AG09309 (cell line): Measurements from ENCODE around the gene THSD7A.

Source experiments
- DNase-seq: peaks from one replicate; pipeline ENCODE4 v3.0.0-alpha.2; 2010; ENCODE audit warnings: low read depth
- H3K4me3 ChIP-seq: 2 replicates; pipeline ENCODE4 v1.5.1; 2011; ENCODE audit warnings: mild to moderate bottlenecking, low read depth, low read length, moderate library complexity; ENCODE audit not compliant: control insufficient read depth
- CTCF ChIP-seq: IDR thresholded peaks from 2 replicates; pipeline ENCODE4 v1.5.1; 2011; ENCODE audit warnings: mild to moderate bottlenecking, low read depth, low read length, inconsistent platforms; ENCODE audit not compliant: insufficient read depth, control insufficient read depth; ENCODE audit errors: missing control alignments

THSD7A gene

GRCh38 chr7:11701829-11702560 lies 130.0 kb downstream of the THSD7A start:
- DNase-seq: no peak
- TF ChIP-seq CTCF: no peak
- H3K4me3 ChIP-seq: no peak overlapping the region

- no peak for DNase-seq
- no peak for TF ChIP-seq CTCF
- no peak overlapping the region for H3K4me3 ChIP-seq
These were observed 132.3 kb downstream of the THSD7A start for GRCh38 chr7:11699666-11700065.

GRCh38 chr7:11698384-11698871 lies 133.6 kb downstream of the THSD7A start:
- no peak for DNase-seq
- TF ChIP-seq CTCF: no peak
- H3K4me3 ChIP-seq: no peak overlapping the region

GRCh38 chr7:11690395-11690794 lies 141.6 kb downstream of the THSD7A start:
- no peak overlapping the region for H3K4me3 ChIP-seq
- no peak for TF ChIP-seq CTCF
- no peak for DNase-seq

- no peak for TF ChIP-seq CTCF
- H3K4me3 ChIP-seq: no peak overlapping the region
- DNase-seq: no peak
These were observed 142.9 kb downstream of the THSD7A start for GRCh38 chr7:11689096-11689495.

- H3K4me3 ChIP-seq: no peak overlapping the region
- no peak for DNase-seq
- TF ChIP-seq CTCF: no peak
These were observed 150.5 kb downstream of the THSD7A start for GRCh38 chr7:11681461-11681860.
